ENCODE measurements around the gene VWF. TPM values are rescaled to one million over a fixed set of nuclear protein-coding genes. Genes with fewer than 3 reads are reported as not detected.
"Not testable (repeated sequence)": the region's sequence is repeated elsewhere in the genome, so short reads cannot be mapped to it uniquely, and the experiment has no call there.

The VWF gene
- total RNA-seq, 1 experiment from 2014 or later, result 0.36 TPM

GRCh38 chr12:6145564-6145963 lies 21.1 kb upstream of the VWF start:
- DNase-seq (ENCODE audit: low spot score), result no peak

- no peak for DNase-seq (ENCODE audit: low spot score)
Measured at GRCh38 chr12:6143303-6143675, 18.8 kb upstream of the VWF start.

- not testable (repeated sequence) for DNase-seq (ENCODE audit: low spot score)
Measured at GRCh38 chr12:6142368-6143302, 18.2 kb upstream of the VWF start.

GRCh38 chr12:6141731-6142367 lies 17.4 kb upstream of the VWF start:
- DNase-seq (ENCODE audit: low spot score), result not testable (repeated sequence)

- no peak for DNase-seq (ENCODE audit: low spot score)
Measured at GRCh38 chr12:6140651-6141447, 16.4 kb upstream of the VWF start.

- DNase-seq (ENCODE audit: low spot score), result peak; percentile 12
Measured at GRCh38 chr12:6135071-6135470, 10.6 kb upstream of the VWF start.

GRCh38 chr12:6133642-6134041 lies 9.2 kb upstream of the VWF start:
- no peak for DNase-seq (ENCODE audit: low spot score)

GRCh38 chr12:6132496-6132895 lies 8.0 kb upstream of the VWF start:
- no peak for DNase-seq (ENCODE audit: low spot score)

GRCh38 chr12:6125310-6125608 lies 789 bp upstream of the VWF start:
- DNase-seq (ENCODE audit: low spot score), result no peak

GRCh38 chr12:6123258-6123657 lies 1.2 kb downstream of the VWF start:
- DNase-seq (ENCODE audit: low spot score), result no peak

- DNase-seq (ENCODE audit: low spot score), result no peak
Measured at GRCh38 chr12:6122201-6122600, 2.3 kb downstream of the VWF start.

GRCh38 chr12:6120796-6121473 lies 3.5 kb downstream of the VWF start:
- DNase-seq (ENCODE audit: low spot score), result no peak

GRCh38 chr12:6118891-6119568 lies 5.4 kb downstream of the VWF start:
- DNase-seq (ENCODE audit: low spot score), result no peak

GRCh38 chr12:6116471-6117021 lies 7.9 kb downstream of the VWF start:
- peak; percentile 31 for DNase-seq (ENCODE audit: low spot score)

GRCh38 chr12:6115389-6115788 lies 9.1 kb downstream of the VWF start:
- DNase-seq (ENCODE audit: low spot score), result no peak

- DNase-seq (ENCODE audit: low spot score), result no peak
Measured at GRCh38 chr12:6114476-6114870, 10.0 kb downstream of the VWF start.

- DNase-seq (ENCODE audit: low spot score), result no peak
Measured at GRCh38 chr12:6113691-6114475, 10.6 kb downstream of the VWF start.

GRCh38 chr12:6112004-6112403 lies 12.5 kb downstream of the VWF start:
- no peak for DNase-seq (ENCODE audit: low spot score)

- peak; percentile 24 for DNase-seq (ENCODE audit: low spot score)
Measured at GRCh38 chr12:6110006-6110405, 14.5 kb downstream of the VWF start.

- DNase-seq (ENCODE audit: low spot score), result no peak
Measured at GRCh38 chr12:6106218-6106617, 18.3 kb downstream of the VWF start.

All from A172 (cell line).